Measurements from ENCODE around the gene TBC1D22A.

TBC1D22A gene

GRCh38 chr22:47123827-47124442 is 361.5 kb downstream of the TBC1D22A start:
- no peaks in the 10 kb centered on the region for H3K36me3 ChIP-seq (ENCODE audit: insufficient read depth, low read length)
- H2AFZ ChIP-seq (ENCODE audit: low read depth, low read length) = no peak overlapping the region
- no peak overlapping the region for H3K4me3 ChIP-seq (ENCODE audit: low read length)

GRCh38 chr22:47124451-47124881 is 362.0 kb downstream of the TBC1D22A start:
- H3K4me1 ChIP-seq (ENCODE audit: insufficient read depth, low read length) = no peaks in the 10 kb centered on the region
- no peaks in the 10 kb centered on the region for H3K9me3 ChIP-seq (ENCODE audit: low read length)
- H3K4me3 ChIP-seq (ENCODE audit: low read length) = no peak overlapping the region
- H3K27me3 ChIP-seq (ENCODE audit: insufficient read depth, low read length) = no peaks in the 10 kb centered on the region
- no peak overlapping the region for H2AFZ ChIP-seq (ENCODE audit: low read depth, low read length)
- no peaks in the 10 kb centered on the region for H3K36me3 ChIP-seq (ENCODE audit: insufficient read depth, low read length)

More at GRCh38 chr22:47123827-47124442, 361.5 kb downstream of the TBC1D22A start:
- Histone ChIP-seq H3K4me1 (ENCODE audit: insufficient read depth, low read length) (no peaks in the 10 kb centered on the region), H3K9me3 (ENCODE audit: low read length) (no peaks in the 10 kb centered on the region), H3K27me3 (ENCODE audit: insufficient read depth, low read length) (no peaks in the 10 kb centered on the region)

GRCh38 chr22:47124961-47125360 is 362.5 kb downstream of the TBC1D22A start:
- Histone ChIP-seq H2AFZ (ENCODE audit: low read depth, low read length) (no peak overlapping the region), H3K9me3 (ENCODE audit: low read length) (no peaks in the 10 kb centered on the region)

GRCh38 chr22:47125603-47126002 is 363.2 kb downstream of the TBC1D22A start:
- H3K27me3 ChIP-seq (ENCODE audit: insufficient read depth, low read length) = no peaks in the 10 kb centered on the region
- H3K36me3 ChIP-seq (ENCODE audit: insufficient read depth, low read length) = no peaks in the 10 kb centered on the region
- H3K4me3 ChIP-seq (ENCODE audit: low read length) = no peak overlapping the region
- H3K9me3 ChIP-seq (ENCODE audit: low read length) = no peaks in the 10 kb centered on the region
- H3K4me1 ChIP-seq (ENCODE audit: insufficient read depth, low read length) = no peaks in the 10 kb centered on the region
- no peak overlapping the region for H2AFZ ChIP-seq (ENCODE audit: low read depth, low read length)

More at GRCh38 chr22:47124961-47125360, 362.5 kb downstream of the TBC1D22A start:
- Histone ChIP-seq H3K4me1 (ENCODE audit: insufficient read depth, low read length) (no peaks in the 10 kb centered on the region), H3K36me3 (ENCODE audit: insufficient read depth, low read length) (no peaks in the 10 kb centered on the region), H3K27me3 (ENCODE audit: insufficient read depth, low read length) (no peaks in the 10 kb centered on the region), H3K4me3 (ENCODE audit: low read length) (no peak overlapping the region)

- no peak overlapping the region for H3K4me3 ChIP-seq (ENCODE audit: low read length)
- no peaks in the 10 kb centered on the region for H3K27me3 ChIP-seq (ENCODE audit: insufficient read depth, low read length)
- no peaks in the 10 kb centered on the region for H3K36me3 ChIP-seq (ENCODE audit: insufficient read depth, low read length)
- H3K4me1 ChIP-seq (ENCODE audit: insufficient read depth, low read length) = no peaks in the 10 kb centered on the region
- H2AFZ ChIP-seq (ENCODE audit: low read depth, low read length) = no peak overlapping the region
- H3K9me3 ChIP-seq (ENCODE audit: low read length) = no peaks in the 10 kb centered on the region
These were observed 363.9 kb downstream of the TBC1D22A start for GRCh38 chr22:47126344-47126811.

GRCh38 chr22:47127441-47127871 is 365.0 kb downstream of the TBC1D22A start:
- Histone ChIP-seq H3K9me3 (ENCODE audit: low read length) (no peaks in the 10 kb centered on the region), H2AFZ (ENCODE audit: low read depth, low read length) (no peak overlapping the region), H3K27me3 (ENCODE audit: insufficient read depth, low read length) (no peaks in the 10 kb centered on the region), H3K4me3 (ENCODE audit: low read length) (no peak overlapping the region), H3K36me3 (ENCODE audit: insufficient read depth, low read length) (no peaks in the 10 kb centered on the region), H3K4me1 (ENCODE audit: insufficient read depth, low read length) (no peaks in the 10 kb centered on the region)

- Histone ChIP-seq H3K4me1 (ENCODE audit: insufficient read depth, low read length) (no peaks in the 10 kb centered on the region), H2AFZ (ENCODE audit: low read depth, low read length) (no peak overlapping the region), H3K9me3 (ENCODE audit: low read length) (no peaks in the 10 kb centered on the region), H3K36me3 (ENCODE audit: insufficient read depth, low read length) (no peaks in the 10 kb centered on the region), H3K27me3 (ENCODE audit: insufficient read depth, low read length) (no peaks in the 10 kb centered on the region), H3K4me3 (ENCODE audit: low read length) (no peak overlapping the region)
These were observed 365.8 kb downstream of the TBC1D22A start for GRCh38 chr22:47128216-47128615.

GRCh38 chr22:47128622-47129215 is 366.3 kb downstream of the TBC1D22A start:
- no peaks in the 10 kb centered on the region for H3K27me3 ChIP-seq (ENCODE audit: insufficient read depth, low read length)
- H3K4me3 ChIP-seq (ENCODE audit: low read length) = no peak overlapping the region
- peaks cover under 1% of the 10 kb centered on the region for H3K4me1 ChIP-seq (ENCODE audit: insufficient read depth, low read length)
- H2AFZ ChIP-seq (ENCODE audit: low read depth, low read length) = no peak overlapping the region
- H3K36me3 ChIP-seq (ENCODE audit: insufficient read depth, low read length) = no peaks in the 10 kb centered on the region
- no peaks in the 10 kb centered on the region for H3K9me3 ChIP-seq (ENCODE audit: low read length)

- no peaks in the 10 kb centered on the region for H3K36me3 ChIP-seq (ENCODE audit: insufficient read depth, low read length)
These were observed 367.6 kb downstream of the TBC1D22A start for GRCh38 chr22:47129902-47130635.

GRCh38 chr22:47130883-47131631 is 368.6 kb downstream of the TBC1D22A start:
- no peaks in the 10 kb centered on the region for H3K9me3 ChIP-seq (ENCODE audit: low read length)

More at GRCh38 chr22:47129902-47130635, 367.6 kb downstream of the TBC1D22A start:
- Histone ChIP-seq H3K27me3 (ENCODE audit: insufficient read depth, low read length) (no peaks in the 10 kb centered on the region), H3K4me3 (ENCODE audit: low read length) (no peak overlapping the region), H2AFZ (ENCODE audit: low read depth, low read length) (no peak overlapping the region), H3K4me1 (ENCODE audit: insufficient read depth, low read length) (peaks cover 4% of the 10 kb centered on the region), H3K9me3 (ENCODE audit: low read length) (no peaks in the 10 kb centered on the region)

GRCh38 chr22:47131632-47132427 is 369.4 kb downstream of the TBC1D22A start:
- Histone ChIP-seq H3K4me1 (ENCODE audit: insufficient read depth, low read length) (peaks cover 4% of the 10 kb centered on the region), H3K27me3 (ENCODE audit: insufficient read depth, low read length) (no peaks in the 10 kb centered on the region), H3K4me3 (ENCODE audit: low read length) (no peak overlapping the region), H3K9me3 (ENCODE audit: low read length) (no peaks in the 10 kb centered on the region), H2AFZ (ENCODE audit: low read depth, low read length) (no peak overlapping the region), H3K36me3 (ENCODE audit: insufficient read depth, low read length) (no peaks in the 10 kb centered on the region)

More at GRCh38 chr22:47130883-47131631, 368.6 kb downstream of the TBC1D22A start:
- Histone ChIP-seq H3K27me3 (ENCODE audit: insufficient read depth, low read length) (no peaks in the 10 kb centered on the region), H3K36me3 (ENCODE audit: insufficient read depth, low read length) (no peaks in the 10 kb centered on the region), H3K4me3 (ENCODE audit: low read length) (no peak overlapping the region), H2AFZ (ENCODE audit: low read depth, low read length) (no peak overlapping the region), H3K4me1 (ENCODE audit: insufficient read depth, low read length) (peaks cover 4% of the 10 kb centered on the region)

- H3K4me1 ChIP-seq (ENCODE audit: insufficient read depth, low read length) = peaks cover 4% of the 10 kb centered on the region
- no peaks in the 10 kb centered on the region for H3K36me3 ChIP-seq (ENCODE audit: insufficient read depth, low read length)
- H3K4me3 ChIP-seq (ENCODE audit: low read length) = no peak overlapping the region
- H3K27me3 ChIP-seq (ENCODE audit: insufficient read depth, low read length) = no peaks in the 10 kb centered on the region
- no peak overlapping the region for H2AFZ ChIP-seq (ENCODE audit: low read depth, low read length)
- H3K9me3 ChIP-seq (ENCODE audit: low read length) = no peaks in the 10 kb centered on the region
These were observed 370.0 kb downstream of the TBC1D22A start for GRCh38 chr22:47132428-47132825.
